Breast epithelium (tissue), 4 donors: ENCODE data around the gene SRGAP2C. TPM values are rescaled to one million over a fixed set of nuclear protein-coding genes. Genes with fewer than 3 reads are reported as not detected.
"Not testable (repeated sequence)": the region's sequence is repeated elsewhere in the genome, so short reads cannot be mapped to it uniquely, and the experiment has no call there.

ENCODE experiments used
- DNase-seq, 2 donors: peaks; one replicate each; pipeline ENCODE4 v3.0.0-alpha.2; 2019; ENCODE audit warnings: low spot score in 2 of 2
- H3K27ac ChIP-seq, 2 donors: fragments of 200-600 bp; sonication (generic) in 1 of 2; one replicate each; pipeline ENCODE4 v1.5.1; 2016 to 2019; ENCODE audit warnings: mild to moderate bottlenecking in 1 of 2
- H3K27me3 ChIP-seq, 2 donors: fragments of 200-600 bp; sonication (generic) in 1 of 2; one replicate each; pipeline versions ENCODE4 v1.5.1 to v1.6.0; 2017 to 2019; ENCODE audit warnings: control low read depth in 1 of 2, mild to moderate bottlenecking in 1 of 2
- H3K36me3 ChIP-seq: fragments of 200-600 bp; one replicate; pipeline ENCODE4 v1.5.1; 2019
- H3K4me1 ChIP-seq, 2 donors: fragments of 200-600 bp; sonication (generic); one replicate each; pipeline ENCODE4 v1.5.1; 2016 to 2019; ENCODE audit warnings: control low read depth in 1 of 2
- H3K4me3 ChIP-seq, 3 donors: fragments of 200-600 bp; sonication (generic); 1 replicate in 2 of 3; 2 replicates in 1 of 3; pipeline ENCODE4 v1.5.1; 2016 to 2019; ENCODE audit warnings: mild to moderate bottlenecking in 3 of 3, moderate library complexity in 2 of 3
- H3K9me3 ChIP-seq, 2 donors: fragments of 200-600 bp; sonication (generic) in 1 of 2; one replicate each; pipeline ENCODE4 v1.5.1; 2016 to 2019; ENCODE audit warnings: control low read depth in 1 of 2
- intact Hi-C: fragments of 100-400 bp; cut with DNase I; formaldehyde crosslinking; loops from one replicate; pipeline ENCODE4 v1.15.1; 2023; ENCODE audit warnings: low total_unique reads
- total RNA-seq, 3 donors: library from RNA; depleted of rRNA; stranded (reverse); fragments of >200 nt; gene quantifications; one replicate each; pipeline ENCODE4 v1.1.0, GENCODE V29; 2016

The SRGAP2C gene
- total RNA-seq, 3 donors from 2014 or later: 17.0 to 37.0 (median 17.7) TPM

GRCh38 chr1:121317491-121318468 is 133.0 kb downstream of the SRGAP2C start:
- H3K4me1 ChIP-seq, DNase-seq, H3K9me3 ChIP-seq, intact Hi-C loops, H3K36me3 ChIP-seq, H3K4me3 ChIP-seq, H3K27me3 ChIP-seq, H3K27ac ChIP-seq: not testable (repeated sequence)

GRCh38 chr1:121318687-121319086 is 133.9 kb downstream of the SRGAP2C start:
- H3K27me3 ChIP-seq, intact Hi-C loops, H3K4me3 ChIP-seq, DNase-seq, H3K27ac ChIP-seq, H3K9me3 ChIP-seq, H3K4me1 ChIP-seq, H3K36me3 ChIP-seq: not testable (repeated sequence)

GRCh38 chr1:121321660-121322059 is 136.9 kb downstream of the SRGAP2C start:
- intact Hi-C loops, H3K4me3 ChIP-seq: not testable (repeated sequence)

GRCh38 chr1:121324726-121325125 is 140.0 kb downstream of the SRGAP2C start:
- intact Hi-C loops, H3K27me3 ChIP-seq, H3K4me3 ChIP-seq, H3K9me3 ChIP-seq, DNase-seq, H3K36me3 ChIP-seq, H3K4me1 ChIP-seq, H3K27ac ChIP-seq: not testable (repeated sequence)

More at GRCh38 chr1:121321660-121322059, 136.9 kb downstream of the SRGAP2C start:
- not testable (repeated sequence) for H3K27ac ChIP-seq, H3K9me3 ChIP-seq, H3K4me1 ChIP-seq, H3K27me3 ChIP-seq, DNase-seq, H3K36me3 ChIP-seq

GRCh38 chr1:121332141-121332540 is 147.4 kb downstream of the SRGAP2C start:
- H3K4me3 ChIP-seq, H3K9me3 ChIP-seq, H3K27me3 ChIP-seq, H3K4me1 ChIP-seq, H3K27ac ChIP-seq, H3K36me3 ChIP-seq, DNase-seq, intact Hi-C loops: not testable (repeated sequence)

GRCh38 chr1:121332599-121333562 is 148.1 kb downstream of the SRGAP2C start:
- intact Hi-C loops, H3K27me3 ChIP-seq, H3K4me1 ChIP-seq, H3K36me3 ChIP-seq, H3K9me3 ChIP-seq, H3K4me3 ChIP-seq, H3K27ac ChIP-seq, DNase-seq: not testable (repeated sequence)

GRCh38 chr1:121337958-121338357 is 153.2 kb downstream of the SRGAP2C start:
- H3K9me3 ChIP-seq, H3K4me3 ChIP-seq, H3K36me3 ChIP-seq, H3K27me3 ChIP-seq, H3K4me1 ChIP-seq, H3K27ac ChIP-seq, DNase-seq, intact Hi-C loops: not testable (repeated sequence)

- intact Hi-C loops, H3K27ac ChIP-seq, H3K36me3 ChIP-seq, H3K27me3 ChIP-seq, H3K4me3 ChIP-seq, DNase-seq, H3K9me3 ChIP-seq, H3K4me1 ChIP-seq: not testable (repeated sequence)
Measured at GRCh38 chr1:121339611-121340010, 154.8 kb downstream of the SRGAP2C start.

- H3K36me3 ChIP-seq, DNase-seq, H3K27me3 ChIP-seq, H3K27ac ChIP-seq, H3K4me3 ChIP-seq, H3K9me3 ChIP-seq, H3K4me1 ChIP-seq, intact Hi-C loops: not testable (repeated sequence)
Measured at GRCh38 chr1:121343311-121343906, 158.6 kb downstream of the SRGAP2C start.

- H3K4me3 ChIP-seq, H3K27ac ChIP-seq, H3K4me1 ChIP-seq, H3K36me3 ChIP-seq, DNase-seq, H3K9me3 ChIP-seq, intact Hi-C loops, H3K27me3 ChIP-seq: not testable (repeated sequence)
Measured at GRCh38 chr1:121344355-121344754, 159.6 kb downstream of the SRGAP2C start.

- DNase-seq, H3K36me3 ChIP-seq, H3K4me1 ChIP-seq, H3K27me3 ChIP-seq, H3K27ac ChIP-seq, intact Hi-C loops, H3K4me3 ChIP-seq, H3K9me3 ChIP-seq: not testable (repeated sequence)
Measured at GRCh38 chr1:121346654-121347053, 161.9 kb downstream of the SRGAP2C start.

GRCh38 chr1:121347476-121347875 is 162.7 kb downstream of the SRGAP2C start:
- intact Hi-C loops, H3K36me3 ChIP-seq, H3K9me3 ChIP-seq, H3K27ac ChIP-seq, DNase-seq, H3K4me1 ChIP-seq, H3K27me3 ChIP-seq, H3K4me3 ChIP-seq: not testable (repeated sequence)

GRCh38 chr1:121348115-121348514 is 163.3 kb downstream of the SRGAP2C start:
- H3K4me3 ChIP-seq, H3K9me3 ChIP-seq, H3K4me1 ChIP-seq, DNase-seq, H3K36me3 ChIP-seq, H3K27me3 ChIP-seq, intact Hi-C loops, H3K27ac ChIP-seq: not testable (repeated sequence)
